T-helper 1 cell (primary cell): ENCODE results near the gene OSTM1.
"Not testable (repeated sequence)": the region's sequence is repeated elsewhere in the genome, so short reads cannot be mapped to it uniquely, and the experiment has no call there.

Source experiments
- DNase-seq, 5 donors: peaks; one replicate each; pipeline ENCODE4 v3.0.0-alpha.2; 2012 to 2020

Gene OSTM1

DNA sequence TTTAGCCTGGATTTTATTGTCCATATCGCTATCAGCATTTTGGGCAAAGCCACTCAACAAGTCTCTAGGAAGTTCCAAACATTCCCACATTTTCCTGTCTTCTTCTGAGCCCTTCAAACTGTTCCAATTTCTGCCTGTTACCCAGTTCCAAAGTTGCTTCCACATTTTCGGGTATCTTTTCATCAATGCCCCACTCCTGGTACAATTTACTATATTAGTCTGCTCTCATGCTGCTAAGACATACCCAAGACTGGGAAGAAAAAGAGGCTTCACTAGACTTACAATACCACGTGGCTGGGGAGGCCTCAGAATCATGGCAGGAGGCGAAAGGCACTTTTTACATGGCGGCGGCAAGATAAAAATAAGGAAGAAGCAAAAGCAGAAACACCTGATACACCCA is 58.3 kb downstream of the OSTM1 start:
- DNase-seq = not testable (repeated sequence)

DNA sequence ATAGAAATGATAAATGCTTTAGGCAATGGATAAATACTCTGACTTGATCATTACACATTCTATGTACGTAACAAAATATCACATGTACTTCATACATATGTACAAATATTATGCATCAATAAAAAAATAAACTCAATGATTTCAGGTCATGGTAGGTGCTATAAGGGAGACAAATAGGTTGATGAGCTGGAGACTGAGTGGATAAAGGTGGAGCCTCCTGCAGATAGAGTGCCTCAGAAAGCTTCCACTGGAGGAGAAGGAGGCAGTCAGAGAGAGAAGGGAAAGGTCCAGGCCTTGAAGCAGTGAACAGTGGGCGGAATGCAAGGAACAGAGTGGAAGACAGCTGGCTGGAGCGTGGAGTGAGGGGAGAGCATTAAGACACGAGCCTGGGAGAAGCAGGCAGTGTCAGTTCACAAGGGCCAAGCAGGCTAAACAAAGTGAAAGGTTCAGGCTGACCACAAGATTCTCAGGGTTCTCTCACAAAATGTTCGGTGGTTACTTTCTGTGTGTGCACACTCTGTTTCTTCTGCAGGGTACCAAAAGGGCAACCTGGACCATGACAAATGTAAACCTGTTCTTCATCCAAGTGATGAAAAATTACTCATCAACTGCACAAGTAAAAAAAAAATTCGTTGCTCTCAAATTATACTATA is 60.6 kb downstream of the OSTM1 start:
- no peak for DNase-seq

DNA sequence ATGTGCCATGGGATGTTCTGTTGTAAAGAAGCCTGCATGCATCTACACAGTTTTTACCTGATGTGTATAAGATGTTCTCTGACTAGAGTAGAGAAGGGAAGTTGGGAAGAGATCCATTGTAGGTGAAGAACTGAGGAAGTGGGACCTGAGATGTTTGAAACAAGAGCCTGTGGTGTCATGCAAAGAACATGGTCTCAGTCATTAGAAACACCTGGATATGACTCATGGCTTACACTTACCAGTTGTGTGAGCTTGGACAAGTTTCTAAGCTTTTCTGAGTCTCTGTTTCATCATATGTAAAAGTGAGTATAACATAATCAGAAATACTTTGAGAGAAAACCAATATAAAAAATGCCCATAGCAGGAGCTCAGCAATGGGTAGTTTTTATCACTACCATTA is 64.6 kb downstream of the OSTM1 start:
- DNase-seq = no peak

DNA sequence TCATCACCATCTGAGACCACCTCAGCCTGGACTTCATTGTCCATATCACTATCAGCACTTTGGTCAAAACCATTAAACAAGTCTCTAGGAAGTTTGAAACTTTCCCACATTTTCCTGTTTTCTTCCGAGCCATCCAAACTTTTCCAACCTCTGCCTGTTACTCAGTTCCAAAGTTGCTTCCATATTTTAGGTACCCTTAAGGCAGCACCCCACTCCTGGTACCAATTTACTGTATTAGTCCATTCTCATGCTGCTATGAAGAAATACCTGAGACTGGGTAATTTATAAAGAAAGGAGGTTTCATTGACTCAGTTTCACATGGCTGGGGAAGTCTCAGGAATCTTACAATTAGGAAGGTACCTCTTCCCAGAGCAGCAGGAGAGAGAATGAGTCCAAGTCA is 65.3 kb downstream of the OSTM1 start:
- not testable (repeated sequence) for DNase-seq

DNA sequence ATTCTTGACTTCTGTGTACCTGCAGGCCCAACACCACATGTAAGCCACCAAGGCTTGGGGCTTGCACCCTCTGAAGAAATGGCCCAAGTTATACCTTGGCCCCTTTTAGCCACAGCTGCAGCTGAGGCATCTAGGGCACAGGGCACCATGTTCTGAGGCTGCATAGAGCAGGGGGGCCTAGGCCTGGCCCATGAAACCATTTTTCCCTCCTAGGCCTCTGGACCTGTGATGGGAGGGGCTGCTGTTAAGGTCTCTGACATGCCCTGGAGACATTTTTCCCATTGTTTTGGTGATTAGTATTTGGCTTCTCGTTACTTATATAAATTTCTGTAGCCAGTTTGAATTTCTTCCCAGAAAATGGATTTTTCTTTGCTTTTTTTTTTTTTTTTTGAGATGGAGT is 66.2 kb downstream of the OSTM1 start:
- no peak for DNase-seq

DNA sequence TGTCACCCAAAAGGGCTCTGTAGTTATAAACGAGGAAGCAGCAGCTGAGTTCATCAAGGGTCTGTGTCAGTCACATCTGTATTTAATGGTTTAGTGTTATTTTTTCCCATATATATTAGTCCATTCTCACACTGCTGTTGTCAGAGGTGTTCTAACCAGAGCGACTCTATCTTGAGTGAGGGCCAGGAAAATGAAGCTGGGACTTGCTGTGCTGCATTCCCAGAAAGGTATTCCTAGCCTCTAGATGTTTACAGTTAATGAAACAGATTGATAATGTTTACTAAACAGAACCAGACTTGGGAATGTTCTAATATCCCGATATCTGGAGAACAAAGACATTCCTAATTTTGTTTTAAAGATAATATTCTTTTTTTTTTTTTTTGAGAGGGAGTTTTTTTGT is 68.6 kb downstream of the OSTM1 start:
- DNase-seq = no peak

DNA sequence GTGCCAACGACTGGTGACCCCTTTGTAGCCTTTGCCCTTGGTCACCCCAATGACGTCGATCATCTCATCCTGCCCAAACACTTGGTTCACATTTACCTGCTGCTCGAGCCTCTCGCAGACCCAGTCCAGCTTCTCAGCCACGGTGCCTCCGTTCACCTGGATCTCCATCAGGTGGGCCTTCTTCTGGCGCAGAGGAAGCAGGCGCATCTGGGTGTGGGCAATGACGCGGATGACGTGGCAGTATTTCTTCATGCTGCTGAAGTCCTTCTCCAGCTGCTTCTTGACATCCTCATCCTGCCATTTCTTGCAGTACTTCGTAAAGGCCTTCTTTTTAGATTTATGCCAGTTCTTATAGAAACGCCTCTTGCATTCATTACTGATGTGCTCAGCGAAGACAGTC is 69.7 kb downstream of the OSTM1 start:
- DNase-seq = no peak

DNA sequence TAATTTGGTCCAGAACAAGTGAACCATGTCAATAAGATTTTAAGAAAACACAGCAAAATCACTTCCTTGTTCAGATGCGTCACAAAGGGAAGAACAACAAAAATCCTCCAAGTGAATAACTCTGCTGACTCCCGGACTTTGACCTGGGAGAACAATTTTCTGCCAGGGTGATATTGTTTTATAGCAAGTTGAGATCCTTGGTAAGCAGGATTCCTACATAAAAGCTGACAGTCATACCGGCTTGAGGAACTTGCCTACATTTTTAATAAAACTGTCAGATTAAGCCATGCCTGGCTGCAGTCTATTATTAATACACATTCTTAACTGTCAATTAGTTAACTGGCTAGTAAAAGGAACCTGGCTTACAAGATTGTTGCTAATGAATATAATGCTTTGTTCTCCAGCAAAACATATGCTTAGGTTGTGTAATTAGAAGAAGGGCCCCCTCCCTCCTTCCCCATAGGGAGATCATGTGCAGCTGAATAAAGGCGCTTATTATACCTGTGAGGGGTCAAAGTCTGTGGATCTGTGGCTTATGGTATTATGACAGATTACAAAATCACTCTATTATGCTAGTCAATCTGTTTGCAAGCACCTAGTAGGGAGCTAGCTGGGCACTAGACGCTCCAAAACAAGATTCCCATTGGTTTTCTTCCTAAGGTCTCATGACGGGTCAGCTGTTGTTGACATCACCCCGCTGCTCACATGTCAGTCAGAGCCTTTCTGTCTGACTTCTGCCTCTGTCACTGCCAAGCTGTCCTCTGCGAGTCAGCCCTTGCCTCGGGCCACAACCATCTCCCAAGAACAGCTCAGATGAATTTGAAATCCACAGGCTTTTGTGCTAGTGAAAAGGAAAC is 71.9 kb downstream of the OSTM1 start:
- no peak for DNase-seq

DNA sequence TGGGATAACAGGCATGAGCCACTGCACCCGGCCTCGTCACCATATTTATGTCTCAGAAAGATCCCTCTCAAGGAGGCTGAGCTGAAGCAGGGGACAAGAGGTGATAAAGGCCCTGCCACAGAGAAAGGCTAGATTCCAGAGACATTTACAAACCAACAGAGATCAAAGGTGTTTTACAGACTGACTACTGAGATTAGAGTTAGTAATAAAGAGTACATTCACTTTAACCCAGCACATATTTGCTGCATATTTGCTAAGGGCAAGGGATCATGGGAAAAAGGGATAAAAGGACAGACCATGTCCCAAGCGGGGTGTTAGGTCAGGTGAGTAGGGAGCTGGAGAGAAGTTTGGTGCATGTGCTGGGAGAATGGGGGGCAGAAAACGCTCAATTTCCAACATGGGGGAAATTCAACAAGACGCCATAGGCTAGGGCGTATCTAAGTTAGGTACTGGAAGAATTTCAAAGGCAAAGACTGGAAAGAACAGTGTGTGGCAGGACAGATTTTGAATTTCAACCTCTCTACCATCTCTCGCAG is 72.8 kb downstream of the OSTM1 start:
- DNase-seq = no peak

DNA sequence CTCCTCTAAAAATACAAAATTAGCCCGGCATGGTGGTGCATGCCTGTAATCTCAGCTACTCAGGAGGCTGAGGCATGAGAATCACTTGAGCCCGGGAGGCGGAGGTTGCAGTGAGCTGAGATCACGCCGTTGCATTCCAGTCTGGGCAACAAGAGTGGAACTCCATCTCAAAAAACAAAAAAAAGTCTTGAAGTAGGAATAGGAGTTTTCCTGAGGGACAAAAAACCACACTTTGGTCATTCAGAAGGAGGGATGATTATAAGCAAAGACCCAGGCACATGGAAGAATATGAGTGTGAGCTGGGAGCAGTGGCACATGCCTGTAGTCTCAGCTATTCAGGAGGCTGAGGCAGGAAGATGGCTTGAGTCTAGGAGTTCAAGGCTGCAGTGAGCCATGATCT is 74.3 kb downstream of the OSTM1 start:
- DNase-seq = not testable (repeated sequence)

DNA sequence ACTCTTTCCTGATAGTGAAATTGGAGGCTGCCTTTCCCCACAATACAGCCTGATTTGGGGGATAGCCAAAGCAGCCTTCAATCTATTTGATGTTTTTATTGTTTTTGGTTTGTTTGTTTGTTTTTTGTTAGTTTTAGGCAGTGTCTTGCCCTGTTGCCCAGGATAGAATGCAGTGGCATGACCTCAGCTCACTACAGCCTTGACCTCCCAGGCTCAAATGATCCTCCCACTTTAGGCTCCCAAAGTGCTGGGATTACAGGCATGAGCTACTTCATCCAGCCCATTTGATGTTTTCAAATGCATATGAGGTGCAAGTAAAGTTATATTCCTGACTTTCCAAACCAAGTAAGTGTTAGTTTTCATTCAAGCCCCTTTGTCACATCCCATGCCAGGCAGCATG is 75.2 kb downstream of the OSTM1 start:
- DNase-seq = no peak

DNA sequence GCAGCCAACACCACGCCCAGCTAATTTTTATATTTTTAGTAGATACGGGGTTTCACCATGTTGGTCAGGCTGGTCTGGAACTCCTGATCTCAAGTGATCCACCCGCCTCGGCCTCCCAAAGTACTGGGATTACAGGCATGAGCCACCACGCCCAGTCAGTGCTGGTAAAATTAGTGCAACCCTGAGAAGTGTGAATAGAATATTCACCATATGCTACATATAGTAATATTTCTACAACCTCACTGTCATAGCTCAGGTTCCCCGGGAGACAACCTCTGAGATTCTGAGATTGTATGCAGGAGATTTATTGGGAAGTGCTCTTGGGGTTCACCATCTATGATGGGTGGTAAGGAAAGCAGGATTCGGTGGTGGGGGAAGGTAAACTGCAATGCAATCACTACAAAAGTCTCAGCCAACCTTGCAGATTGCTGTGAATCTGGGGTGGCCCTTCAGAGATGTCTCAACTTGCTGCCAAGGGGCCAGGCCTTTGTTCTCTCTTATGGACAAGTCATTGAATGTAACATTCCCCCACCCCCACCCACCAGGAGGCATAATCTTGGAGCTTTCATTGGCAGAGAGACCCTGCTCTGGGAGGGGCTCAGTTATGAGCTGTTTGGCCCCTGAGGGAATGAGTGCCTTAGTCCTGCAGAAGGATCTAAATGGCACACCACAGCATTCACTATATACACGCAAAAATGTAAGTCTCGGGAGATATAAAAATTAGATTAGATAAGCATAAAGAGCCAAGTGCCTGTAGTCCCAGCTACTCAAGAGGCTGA is 82.6 kb downstream of the OSTM1 start:
- DNase-seq = no peak
